ENCODE data around the gene CDK11B.

DNA sequence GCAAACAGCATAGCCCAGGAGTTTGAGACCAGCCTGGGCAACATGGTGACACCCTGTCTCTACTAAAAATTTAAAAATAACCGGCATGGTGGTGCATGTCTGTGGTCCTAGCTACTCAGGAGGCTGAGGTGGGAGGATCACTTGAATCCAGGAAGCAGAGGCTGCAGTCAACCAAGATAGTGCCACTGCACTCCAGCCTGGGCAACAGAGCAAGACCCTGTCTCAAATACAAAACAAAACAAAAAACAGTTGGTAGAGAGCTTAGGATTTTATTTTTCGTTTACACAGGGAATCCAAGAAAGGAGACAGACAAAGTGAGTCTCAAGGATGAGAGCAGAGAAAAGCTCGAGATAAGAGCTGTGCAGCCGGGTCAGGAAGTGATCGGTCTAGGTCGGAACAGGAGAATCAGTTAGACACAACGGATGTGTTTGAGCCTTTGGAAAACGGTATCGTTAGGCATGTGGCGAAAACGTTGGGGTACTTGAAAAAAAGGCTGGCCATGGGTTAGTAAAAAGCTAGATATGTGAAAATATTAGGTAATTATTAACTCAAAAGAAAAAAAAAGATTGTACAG, 45.2 kb downstream of the CDK11B start:
- TF ChIP-seq, protein P1, sequence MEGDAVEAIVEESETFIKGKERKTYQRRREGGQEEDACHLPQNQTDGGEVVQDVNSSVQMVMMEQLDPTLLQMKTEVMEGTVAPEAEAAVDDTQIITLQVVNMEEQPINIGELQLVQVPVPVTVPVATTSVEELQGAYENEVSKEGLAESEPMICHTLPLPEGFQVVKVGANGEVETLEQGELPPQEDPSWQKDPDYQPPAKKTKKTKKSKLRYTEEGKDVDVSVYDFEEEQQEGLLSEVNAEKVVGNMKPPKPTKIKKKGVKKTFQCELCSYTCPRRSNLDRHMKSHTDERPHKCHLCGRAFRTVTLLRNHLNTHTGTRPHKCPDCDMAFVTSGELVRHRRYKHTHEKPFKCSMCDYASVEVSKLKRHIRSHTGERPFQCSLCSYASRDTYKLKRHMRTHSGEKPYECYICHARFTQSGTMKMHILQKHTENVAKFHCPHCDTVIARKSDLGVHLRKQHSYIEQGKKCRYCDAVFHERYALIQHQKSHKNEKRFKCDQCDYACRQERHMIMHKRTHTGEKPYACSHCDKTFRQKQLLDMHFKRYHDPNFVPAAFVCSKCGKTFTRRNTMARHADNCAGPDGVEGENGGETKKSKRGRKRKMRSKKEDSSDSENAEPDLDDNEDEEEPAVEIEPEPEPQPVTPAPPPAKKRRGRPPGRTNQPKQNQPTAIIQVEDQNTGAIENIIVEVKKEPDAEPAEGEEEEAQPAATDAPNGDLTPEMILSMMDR (IDR thresholded peaks at IDR 0.05) = no peak
- TF ChIP-seq EP300 (IDR thresholded peaks at IDR 0.05) = no peak

Data from ovary (tissue), 3 donors.